H1 (cell line): ENCODE results near the gene MAGI2. TPM values are rescaled to one million over a fixed set of nuclear protein-coding genes. Genes with fewer than 3 reads are reported as not detected.

ENCODE experiments used
- CTCF ChIA-PET: fragments of 300-600 bp; sonication (Branson Sonifier 250); formaldehyde crosslinking; loops from one replicate; lab custom pipeline; 2021; ENCODE audit not compliant: partially characterized antibody; lab: Charles Lee
- POLR2A ChIA-PET: fragments of 300-600 bp; sonication (Branson Sonifier 250); formaldehyde crosslinking; loops from one replicate; lab custom pipeline; 2021; ENCODE audit warnings: inconsistent platforms; ENCODE audit not compliant: partially characterized antibody; lab: Charles Lee
- DNase-seq, 2 experiments: peaks; one replicate each; pipeline versions ENCODE4 v3.0.0 to v3.0.0-alpha.2; 2010 to 2022; ENCODE audit warnings: low spot score in 2 of 2, low read depth in 1 of 2, mixed read lengths in 1 of 2
- FAIRE-seq: peaks from 2 replicates; lab custom pipeline; 2011; peaks lifted over from hg19 to GRCh38; lab: Jason Lieb, UNC
- H2AFZ ChIP-seq: 2 replicates; pipeline ENCODE4 v1.8.1; 2012; ENCODE audit warnings: low read length, inconsistent platforms
- H2AK5ac ChIP-seq: 2 replicates; pipeline ENCODE4 v1.6.1; 2013; ENCODE audit warnings: low read depth, low read length
- H2BK120ac ChIP-seq: replicated peaks from 2 replicates; pipeline ENCODE3; 2013; ENCODE audit warnings: low read depth, low read length, inconsistent platforms
- H2BK12ac ChIP-seq: 2 replicates; pipeline ENCODE4 v1.6.1; 2013; ENCODE audit warnings: low read depth, low read length
- H2BK15ac ChIP-seq: 2 replicates; pipeline ENCODE4 v1.6.1; 2013; ENCODE audit warnings: low read length
- H2BK20ac ChIP-seq: 2 replicates; pipeline ENCODE4 v1.6.1; 2013; ENCODE audit warnings: low read length
- H2BK5ac ChIP-seq: 2 replicates; pipeline ENCODE4 v1.6.1; 2013; ENCODE audit warnings: low read depth, low read length
- H3K14ac ChIP-seq: 2 replicates; pipeline ENCODE4 v1.6.1; 2013; ENCODE audit warnings: inconsistent platforms; ENCODE audit not compliant: insufficient read length
- H3K18ac ChIP-seq: 2 replicates; pipeline ENCODE4 v1.6.1; 2013; ENCODE audit warnings: low read length; ENCODE audit errors: extremely low read depth
- H3K23ac ChIP-seq: 2 replicates; pipeline ENCODE4 v1.6.1; 2013; ENCODE audit warnings: inconsistent platforms; ENCODE audit not compliant: insufficient read length
- H3K23me2 ChIP-seq: 2 replicates; pipeline ENCODE4 v1.6.1; 2013; ENCODE audit warnings: low read depth, low read length
- H3K27ac ChIP-seq: 2 replicates; pipeline ENCODE4 v1.6.1; 2011; ENCODE audit warnings: low read depth, low read length, inconsistent platforms
- H3K27me3 ChIP-seq, 4 experiments: replicated peaks in 1 of 4; 1 replicate in 1 of 4; 2 replicates in 3 of 4; pipeline versions ENCODE4 v1.6.1 to v1.8.1; 2011 to 2013; ENCODE audit warnings: low read length in 3 of 4, mild to moderate bottlenecking in 3 of 4, inconsistent platforms in 2 of 4, mixed read lengths in 2 of 4, moderate library complexity in 1 of 4; ENCODE audit not compliant: control insufficient read depth in 3 of 4, insufficient read depth in 3 of 4; ENCODE audit errors: extremely low read depth in 1 of 4
- H3K36me3 ChIP-seq, 4 experiments: 2 replicates each; pipeline versions ENCODE4 v1.6.1 to v1.8.1; 2011 to 2013; ENCODE audit warnings: mild to moderate bottlenecking in 4 of 4, low read length in 3 of 4, moderate library complexity in 2 of 4, control low read depth in 1 of 4, inconsistent platforms in 1 of 4; ENCODE audit not compliant: insufficient read depth in 4 of 4, control insufficient read depth in 2 of 4
- H3K4ac ChIP-seq: replicated peaks from 2 replicates; pipeline ENCODE3; 2013; ENCODE audit warnings: low read length, low read depth, mixed read lengths, inconsistent platforms; ENCODE audit not compliant: insufficient read length
- H3K4me1 ChIP-seq, 4 experiments: replicated peaks in 1 of 4; 1 replicate in 1 of 4; 2 replicates in 3 of 4; pipeline versions ENCODE4 v1.6.1 to v1.8.1; 2011 to 2013; ENCODE audit warnings: low read length in 3 of 4, inconsistent platforms in 2 of 4, mixed read lengths in 1 of 4; ENCODE audit not compliant: insufficient read depth in 4 of 4, control insufficient read depth in 3 of 4
- H3K4me2 ChIP-seq, 2 experiments: 2 replicates each; pipeline versions ENCODE4 v1.6.1 to v1.8.1; 2011 to 2013; ENCODE audit warnings: low read depth in 2 of 2, low read length in 2 of 2, control low read depth in 1 of 2, inconsistent platforms in 1 of 2, mild to moderate bottlenecking in 1 of 2; ENCODE audit not compliant: insufficient read depth in 1 of 2
- H3K4me3 ChIP-seq, 4 experiments: fragments of 200-600, 300-600 bp in 1 of 4; sonication (generic), shearing (Covaris generic), sonication (Bioruptor Twin) in 1 of 4; 2 replicates each; pipeline versions ENCODE4 v1.5.1 to v1.8.1; 2011 to 2016; ENCODE audit warnings: low read length in 4 of 4, low read depth in 3 of 4, control low read depth in 2 of 4, inconsistent platforms in 2 of 4, mild to moderate bottlenecking in 2 of 4, mixed read lengths in 1 of 4, moderate library complexity in 1 of 4; ENCODE audit not compliant: insufficient read depth in 2 of 4; ENCODE audit errors: extremely low read depth in 1 of 4
- H3K56ac ChIP-seq: replicated peaks from 2 replicates; pipeline ENCODE3; 2013; ENCODE audit warnings: low read depth, mild to moderate bottlenecking, mixed read lengths, low read length, inconsistent platforms; ENCODE audit not compliant: insufficient read length
- H3K79me1 ChIP-seq: 2 replicates; pipeline ENCODE4 v1.6.1; 2013; ENCODE audit warnings: low read depth, low read length, control low read depth
- H3K79me2 ChIP-seq, 2 experiments: 2 replicates each; pipeline versions ENCODE4 v1.6.1 to v1.8.1; 2012 to 2013; ENCODE audit warnings: low read length in 2 of 2, mild to moderate bottlenecking in 2 of 2, inconsistent platforms in 1 of 2; ENCODE audit not compliant: insufficient read depth in 2 of 2, control insufficient read depth in 1 of 2
- H3K9ac ChIP-seq, 4 experiments: replicated peaks in 1 of 4; 1 replicate in 1 of 4; 2 replicates in 3 of 4; pipeline versions ENCODE4 v1.6.1 to v1.8.1; 2011 to 2013; ENCODE audit warnings: low read depth in 3 of 4, low read length in 3 of 4, control low read depth in 2 of 4, mild to moderate bottlenecking in 2 of 4, moderate library complexity in 2 of 4, inconsistent platforms in 1 of 4; ENCODE audit errors: extremely low read depth in 1 of 4
- H3K9me3 ChIP-seq, 2 experiments: 2 replicates each; pipeline versions ENCODE4 v1.6.1 to v1.8.1; 2012 to 2013; ENCODE audit warnings: mild to moderate bottlenecking in 2 of 2, moderate library complexity in 2 of 2, control low read depth in 1 of 2, inconsistent platforms in 1 of 2, low read depth in 1 of 2, low read length in 1 of 2, mixed read lengths in 1 of 2; ENCODE audit not compliant: insufficient read depth in 2 of 2
- H4K20me1 ChIP-seq, 2 experiments: replicated peaks in 1 of 2; 2 replicates each; pipeline versions ENCODE3 to v1.8.1; 2011 to 2013; ENCODE audit warnings: inconsistent platforms in 2 of 2, low read length in 2 of 2, mild to moderate bottlenecking in 1 of 2; ENCODE audit not compliant: insufficient read depth in 2 of 2, control insufficient read depth in 1 of 2
- H4K5ac ChIP-seq: 2 replicates; pipeline ENCODE4 v1.6.1; 2013; ENCODE audit warnings: low read length, low read depth, mixed read lengths, inconsistent platforms; ENCODE audit not compliant: insufficient read length
- H4K8ac ChIP-seq: 2 replicates; pipeline ENCODE4 v1.8.0; 2013; ENCODE audit warnings: mild to moderate bottlenecking, moderate library complexity, low read length, inconsistent platforms; ENCODE audit not compliant: insufficient read depth; ENCODE audit errors: extremely low read depth
- H4K91ac ChIP-seq: replicated peaks from 2 replicates; pipeline ENCODE3; 2013; ENCODE audit warnings: low read length, mixed read lengths, inconsistent platforms; ENCODE audit not compliant: insufficient read length
- CHD1 ChIP-seq: IDR thresholded peaks from 2 replicates; pipeline ENCODE4 v1.6.1; 2012; ENCODE audit warnings: low read depth, low read length, improper control_type of control experiment
- HDAC2 ChIP-seq, 2 experiments: fragments of 300-600 bp in 1 of 2; sonication (generic) in 1 of 2; IDR thresholded peaks; 2 replicates each; pipeline ENCODE4 v1.6.1; 2011 to 2012; ENCODE audit warnings: low read depth in 2 of 2, low read length in 2 of 2, mild to moderate bottlenecking in 2 of 2, moderate library complexity in 2 of 2, borderline replicate concordance in 1 of 2, inconsistent platforms in 1 of 2
- MAX ChIP-seq: IDR thresholded peaks from 2 replicates; pipeline ENCODE4 v1.6.1; 2012; ENCODE audit warnings: inconsistent platforms
- RNF2 ChIP-seq: fragments of 200-900, 300-1000 bp; sonication (generic); IDR thresholded peaks from 2 replicates; pipeline ENCODE4 v1.7.1; 2016; ENCODE audit warnings: borderline replicate concordance, low read depth, mild to moderate bottlenecking, antibody characterized with exemption, low read length; ENCODE audit not compliant: poor library complexity, severe bottlenecking; ENCODE audit errors: missing control alignments
- SAP30 ChIP-seq: fragments of 300-600 bp; sonication (generic); IDR thresholded peaks from 2 replicates; pipeline ENCODE4 v1.7.1; 2012; ENCODE audit warnings: low read length, moderate library complexity, mild to moderate bottlenecking, inconsistent platforms; ENCODE audit not compliant: insufficient read depth, insufficient replicate concordance
- SUZ12 ChIP-seq: fragments of 200-600 bp; sonication (generic); IDR thresholded peaks from 2 replicates; pipeline ENCODE4 v1.6.1; 2012; ENCODE audit warnings: mild to moderate bottlenecking, inconsistent platforms, low read length, moderate library complexity, mixed read lengths
- WGBS, 2 experiments: shearing (Covaris generic) in 1 of 2; methylation state at CpG; one replicate each; pipeline versions ENCODE4 v1.1.6 to v1.1.7; 2013 to 2015; ENCODE audit warnings: low lambda C conversion rate in 2 of 2, mixed read lengths in 2 of 2, inconsistent platforms in 1 of 2, low coverage in 1 of 2, missing lambda C conversion rate in 1 of 2; ENCODE audit not compliant: insufficient replicate concordance in 2 of 2, insufficient coverage in 1 of 2, insufficient read length in 1 of 2; ENCODE audit errors: extremely low coverage in 1 of 2, missing lambda C conversion rate in 1 of 2; 5-methylcytosine and 5-hydroxymethylcytosine counted together
- polyA plus RNA-seq, 7 experiments: library from polyadenylated mRNA; depleted of rRNA in 3 of 7; stranded (reverse) in 5 of 7; unstranded in 2 of 7; fragments of >200 nt in 5 of 7; fragments of 200-250 nt in 2 of 7; gene quantifications; 1 replicate in 5 of 7; 2 replicates in 1 of 7; 4 replicates in 1 of 7; pipeline versions ENCODE4 v1.2.1 to v1.2.3, GENCODE V29; 2011 to 2013; ENCODE audit warnings: missing spikeins in 2 of 7, mixed read lengths in 2 of 7
- total RNA-seq: library from RNA; stranded (reverse); fragmentation: NEBNext Ultra II Directional; extraction: Animal tissue kit (Norgen Biotek cat#: 25700); gene quantifications from 2 replicates; pipeline ENCODE4 v1.2.1, GENCODE V29; 2021

Gene MAGI2
- total and polyA plus RNA-seq, 2 of the 8 experiments (the other 6 are each of a cell fraction or from before 2014, with no cell fraction given) = 6.0 to 27.3 TPM

GRCh38 chr7:78499971-78500370 lies 953.5 kb downstream of the MAGI2 start:
- Histone ChIP-seq H3K23ac (no peak overlapping the region), H2BK12ac (no peak overlapping the region), H3K4me1 (peaks cover 0 to 10% (median 5%) of the 10 kb centered on the region in 4 experiments; a peak in 3 of 7 replicates), H2BK5ac (no peak overlapping the region), H4K5ac (no peak overlapping the region), H3K18ac (no peak overlapping the region), H3K23me2 (no peaks in the 10 kb centered on the region), H3K4me2 (no peak overlapping the region), H2BK15ac (no peak overlapping the region), H3K56ac (no peak overlapping the region), H4K20me1 (no peaks in the 10 kb centered on the region), H3K79me2 (no peaks in the 10 kb centered on the region; a peak in 1 of 4 replicates), H2BK20ac (no peak overlapping the region), H3K4ac (no peak overlapping the region), H3K27me3 (no peaks in the 10 kb centered on the region), H4K91ac (no peak overlapping the region), H3K27ac (no peak overlapping the region), H2AFZ (no peak overlapping the region), H3K14ac (no peak overlapping the region), H3K79me1 (no peaks in the 10 kb centered on the region), H3K36me3 (peaks cover 0 to 6% (median 2%) of the 10 kb centered on the region in 4 experiments; a peak in 2 of 8 replicates), H3K9ac (no peak overlapping the region), H4K8ac (no peak overlapping the region), H3K9me3 (no peaks in the 10 kb centered on the region), H2BK120ac (no peak overlapping the region), H2AK5ac (no peak overlapping the region), H3K4me3 (no peak overlapping the region)
- DNase-seq = no peak
- POLR2A ChIA-PET = no interaction called here
- no peak for FAIRE-seq
- 100% methylated on average over 2 of the region's 2 CpGs; no CpG with 5 or more reads in 1 of the 2 experiments for WGBS, 2 experiments
- no peak for TF ChIP-seq MAX
- TF ChIP-seq SAP30 = no peak
- TF ChIP-seq RNF2 = no peak
- no peak for TF ChIP-seq CHD1
- no peak for TF ChIP-seq SUZ12
- TF ChIP-seq HDAC2 (IDR thresholded peaks at IDR 0.05; ENCODE audit: borderline replicate concordance in 1 of 2, low read depth in 2 of 2, low read length in 2 of 2) = no peak
- CTCF ChIA-PET = no interaction called here
